ENCODE data around the gene UNCX. TPM values are rescaled to one million over a fixed set of nuclear protein-coding genes. Genes with fewer than 3 reads are reported as not detected.

The UNCX gene
- total and polyA plus RNA-seq, 2 of the 8 experiments (the other 6 are each of a cell fraction or from before 2014, with no cell fraction given) = not detected

GRCh38 chr7:1244700-1245523, 12.2 kb downstream of the UNCX start:
- Histone ChIP-seq H2BK5ac (ENCODE audit: low read depth, low read length) (no peak overlapping the region), H4K5ac (ENCODE audit: insufficient read length, low read depth, low read length) (no peak overlapping the region), H3K36me3 (ENCODE audit: control insufficient read depth in 2 of 4, insufficient read depth in 4 of 4, low read length in 3 of 4) (peaks cover 0 to 13% (median 0%) of the 10 kb centered on the region in 4 experiments; a peak in 1 of 8 replicates), H3K27ac (ENCODE audit: low read depth, low read length) (no peak overlapping the region), H3K4me3 (ENCODE audit: extremely low read depth in 1 of 4, insufficient read depth in 2 of 4, low read depth in 3 of 4, low read length in 4 of 4) (no peak overlapping the region), H3K56ac (replicated peaks; ENCODE audit: insufficient read length, low read depth, low read length) (no peak overlapping the region), H4K20me1 (replicated peaks in 1 of 2; ENCODE audit: control insufficient read depth in 1 of 2, insufficient read depth in 2 of 2, low read length in 2 of 2) (peaks cover 16 to 20% of the 10 kb centered on the region in 2 experiments), H2AK5ac (ENCODE audit: low read depth, low read length) (no peak overlapping the region), H2AFZ (ENCODE audit: low read length) (no peak overlapping the region), H3K4ac (replicated peaks; ENCODE audit: insufficient read length, low read depth, low read length) (no peak overlapping the region), H3K27me3 (replicated peaks in 1 of 4; ENCODE audit: control insufficient read depth in 3 of 4, extremely low read depth in 1 of 4, insufficient read depth in 3 of 4, low read length in 3 of 4) (peaks cover 96 to 100% (median 98%) of the 10 kb centered on the region in 4 experiments), H2BK12ac (ENCODE audit: low read depth, low read length) (no peak overlapping the region; the same call in 1 of the 2 replicates), H3K23ac (ENCODE audit: insufficient read length) (no peak overlapping the region), H3K9me3 (ENCODE audit: insufficient read depth in 2 of 2, low read depth in 1 of 2, low read length in 1 of 2) (no peaks in the 10 kb centered on the region), H2BK15ac (ENCODE audit: low read length) (no peak overlapping the region), H3K14ac (ENCODE audit: insufficient read length) (no peak overlapping the region), H3K79me2 (ENCODE audit: control insufficient read depth in 1 of 2, insufficient read depth in 2 of 2, low read length in 2 of 2) (no peaks in the 10 kb centered on the region), H2BK120ac (replicated peaks; ENCODE audit: low read depth, low read length) (no peak overlapping the region), H3K23me2 (ENCODE audit: low read depth, low read length) (no peaks in the 10 kb centered on the region; the same call in 1 of the 2 replicates), H2BK20ac (ENCODE audit: low read length) (no peak overlapping the region), H3K18ac (ENCODE audit: extremely low read depth, low read length) (no peak overlapping the region), H3K4me1 (replicated peaks in 1 of 4; ENCODE audit: control insufficient read depth in 3 of 4, insufficient read depth in 4 of 4, low read length in 3 of 4) (peaks cover 4 to 36% (median 25%) of the 10 kb centered on the region in 4 experiments), H3K79me1 (ENCODE audit: low read depth, low read length) (no peaks in the 10 kb centered on the region), H3K4me2 (ENCODE audit: insufficient read depth in 1 of 2, low read depth in 2 of 2, low read length in 2 of 2) (peak overlapping the region in 1 of 2 experiments; percentile 5; a peak in 1 of 4 replicates), H3K9ac (replicated peaks in 1 of 4; ENCODE audit: extremely low read depth in 1 of 4, low read depth in 3 of 4, low read length in 3 of 4) (no peak overlapping the region), H4K91ac (replicated peaks; ENCODE audit: insufficient read length, low read length) (no peak overlapping the region), H4K8ac (ENCODE audit: extremely low read depth, insufficient read depth, low read length) (no peak overlapping the region)
- ChIA-PET CTCF (ENCODE audit: partially characterized antibody) (interaction anchor here (0.7 to 2.8 kb wide), 6 partner anchors 9 to 125 kb away, joined by 3 to 17 read pairs (median 4); no protein-coding TSS in a partner anchor), POLR2A (ENCODE audit: partially characterized antibody) (interaction anchor here (1.0 to 11.2 kb wide), 3 partner anchors 10 to 19 kb away, joined by 4 to 76 read pairs (median 12); no protein-coding TSS in a partner anchor)
- WGBS, 2 experiments (ENCODE audit: extremely low coverage in 1 of 2, insufficient coverage in 1 of 2, insufficient read length in 1 of 2, insufficient replicate concordance in 2 of 2, low coverage in 1 of 2, low lambda C conversion rate in 2 of 2, missing lambda C conversion rate in 1 of 2) = 8% methylated on average over 14 of the region's 14 CpGs; no CpG with 5 or more reads in 1 of the 2 experiments
- DNase-seq (ENCODE audit: low read depth in 1 of 2, low spot score in 2 of 2) (peak in 1 of 2 experiments; percentile 58), FAIRE-seq (no peak)
- TF ChIP-seq CBX8 (IDR thresholded peaks at IDR 0.05; ENCODE audit: borderline replicate concordance, low read depth, low read length) (0 out of 2 replicates have a peak, but pooled peaks have one; percentile 5), SUZ12 (IDR thresholded peaks at IDR 0.05; ENCODE audit: low read length) (peak; percentile 45), CTBP2 (IDR thresholded peaks at IDR 0.05; ENCODE audit: borderline replicate concordance, insufficient read depth, insufficient read length, low read length) (no peak)
